Measurements from ENCODE around the gene CAPN15.

CAPN15 gene

DNA sequence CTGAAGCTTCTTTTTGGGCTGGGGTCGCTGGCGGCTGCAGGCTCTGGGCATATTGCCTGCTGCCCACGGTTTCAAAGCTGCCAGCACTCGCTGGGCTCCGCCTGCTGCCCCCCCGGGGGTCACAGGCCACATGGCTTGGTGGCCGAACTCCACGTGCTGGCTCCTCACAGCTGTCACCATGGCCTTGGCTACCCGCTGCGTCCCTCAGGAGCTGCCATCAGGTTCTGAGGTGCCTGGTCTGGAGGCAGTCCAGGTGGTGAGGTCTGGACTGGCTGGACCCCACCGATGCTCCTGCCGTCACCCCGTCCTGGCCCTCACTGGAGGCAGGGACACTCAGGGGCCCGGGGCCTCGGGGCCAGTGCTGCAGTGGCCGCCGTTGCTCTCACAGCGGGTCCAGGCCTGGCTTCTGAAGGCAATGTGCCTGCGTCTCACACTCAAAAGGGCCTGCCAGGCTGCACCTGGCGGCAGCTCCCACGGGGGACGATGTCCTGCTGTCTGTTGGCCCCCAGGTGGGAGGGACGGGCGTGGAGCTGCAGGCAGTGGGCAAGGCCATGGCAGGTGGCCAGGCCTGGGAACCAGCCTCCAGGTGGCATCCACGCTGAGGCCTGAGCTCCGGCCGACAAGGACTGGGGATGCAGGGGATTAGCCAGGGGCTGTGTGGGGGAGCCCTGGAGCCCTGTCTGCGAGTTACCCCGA is 13.3 kb downstream of the CAPN15 start:
- no peaks in the 10 kb centered on the region for H3K27me3 ChIP-seq (replicated peaks)
- no peak overlapping the region for H3K27ac ChIP-seq
- no peak for DNase-seq
- no peak overlapping the region for H3K4me3 ChIP-seq (ENCODE audit: low read depth, low read length)
- in situ Hi-C loops (cut with HindIII; ENCODE audit: low pct_ligation_motif_present, low sequenced_read_pairs), result no loop called here
- TF ChIP-seq CTCF (IDR thresholded peaks at IDR 0.05; ENCODE audit: low read depth, low read length, missing control alignments), result no peak
- H3K36me3 ChIP-seq (replicated peaks), result peaks cover 8% of the 10 kb centered on the region

DNA sequence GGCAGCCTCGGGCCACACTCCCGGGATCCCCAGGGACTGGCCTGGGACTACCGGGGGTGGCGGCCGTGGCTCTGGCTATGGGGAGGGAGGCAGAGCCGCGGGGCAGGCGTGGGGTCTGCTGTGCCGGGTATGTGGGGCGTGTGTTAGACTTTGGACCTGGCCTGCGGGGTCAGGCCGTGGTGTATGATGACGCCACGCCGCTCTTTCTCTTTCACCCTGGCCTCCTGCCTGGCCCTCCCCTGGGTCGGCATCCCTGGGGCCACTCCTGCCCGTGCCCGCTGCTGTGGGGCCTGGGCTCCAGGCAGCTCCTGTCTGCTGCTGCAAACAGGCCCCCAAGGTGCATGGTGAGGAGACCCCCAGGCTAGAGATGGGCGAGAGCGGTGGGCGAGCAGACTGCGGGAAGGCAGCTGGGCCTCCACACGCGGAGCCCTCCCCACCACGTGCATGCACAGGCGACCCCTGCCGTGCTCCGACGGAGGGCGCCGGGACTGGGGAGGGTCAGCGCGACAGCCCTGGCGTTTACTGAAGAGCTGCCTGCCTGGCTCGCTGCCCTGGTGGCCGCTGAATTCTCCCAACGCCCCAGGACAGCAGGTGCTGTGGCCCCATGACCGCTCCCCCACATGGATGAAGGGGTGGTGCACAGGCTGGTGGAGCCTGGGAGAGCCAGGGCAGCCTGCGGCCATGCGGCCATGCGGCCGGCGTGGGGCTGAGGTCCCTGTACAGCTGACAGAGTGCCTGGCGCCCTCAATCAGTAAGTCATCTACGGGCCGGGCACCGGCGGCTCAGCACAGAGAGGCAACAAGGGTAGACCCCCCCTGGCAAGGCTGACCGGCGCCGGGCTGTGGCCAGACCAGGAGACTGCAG is 16.0 kb downstream of the CAPN15 start:
- H3K4me3 ChIP-seq (ENCODE audit: low read depth, low read length), result no peak overlapping the region
- no peak for TF ChIP-seq CTCF (IDR thresholded peaks at IDR 0.05; ENCODE audit: low read depth, low read length, missing control alignments)
- H3K36me3 ChIP-seq (replicated peaks), result peaks cover 16% of the 10 kb centered on the region
- no peaks in the 10 kb centered on the region for H3K27me3 ChIP-seq (replicated peaks)
- in situ Hi-C loops (cut with HindIII; ENCODE audit: low pct_ligation_motif_present, low sequenced_read_pairs), result no loop called here
- no peak for DNase-seq
- H3K27ac ChIP-seq, result no peak overlapping the region

GRCh38 chr16:544517-544916 is 17.0 kb downstream of the CAPN15 start:
- Histone ChIP-seq H3K27me3 (replicated peaks) (no peaks in the 10 kb centered on the region), H3K36me3 (replicated peaks) (peaks cover 21% of the 10 kb centered on the region), H3K4me3 (ENCODE audit: low read depth, low read length) (no peak overlapping the region), H3K27ac (no peak overlapping the region)
- TF ChIP-seq CTCF (IDR thresholded peaks at IDR 0.05; ENCODE audit: low read depth, low read length, missing control alignments), result no peak
- no peak for DNase-seq
- in situ Hi-C loops (cut with HindIII; ENCODE audit: low pct_ligation_motif_present, low sequenced_read_pairs), result no loop called here

DNA sequence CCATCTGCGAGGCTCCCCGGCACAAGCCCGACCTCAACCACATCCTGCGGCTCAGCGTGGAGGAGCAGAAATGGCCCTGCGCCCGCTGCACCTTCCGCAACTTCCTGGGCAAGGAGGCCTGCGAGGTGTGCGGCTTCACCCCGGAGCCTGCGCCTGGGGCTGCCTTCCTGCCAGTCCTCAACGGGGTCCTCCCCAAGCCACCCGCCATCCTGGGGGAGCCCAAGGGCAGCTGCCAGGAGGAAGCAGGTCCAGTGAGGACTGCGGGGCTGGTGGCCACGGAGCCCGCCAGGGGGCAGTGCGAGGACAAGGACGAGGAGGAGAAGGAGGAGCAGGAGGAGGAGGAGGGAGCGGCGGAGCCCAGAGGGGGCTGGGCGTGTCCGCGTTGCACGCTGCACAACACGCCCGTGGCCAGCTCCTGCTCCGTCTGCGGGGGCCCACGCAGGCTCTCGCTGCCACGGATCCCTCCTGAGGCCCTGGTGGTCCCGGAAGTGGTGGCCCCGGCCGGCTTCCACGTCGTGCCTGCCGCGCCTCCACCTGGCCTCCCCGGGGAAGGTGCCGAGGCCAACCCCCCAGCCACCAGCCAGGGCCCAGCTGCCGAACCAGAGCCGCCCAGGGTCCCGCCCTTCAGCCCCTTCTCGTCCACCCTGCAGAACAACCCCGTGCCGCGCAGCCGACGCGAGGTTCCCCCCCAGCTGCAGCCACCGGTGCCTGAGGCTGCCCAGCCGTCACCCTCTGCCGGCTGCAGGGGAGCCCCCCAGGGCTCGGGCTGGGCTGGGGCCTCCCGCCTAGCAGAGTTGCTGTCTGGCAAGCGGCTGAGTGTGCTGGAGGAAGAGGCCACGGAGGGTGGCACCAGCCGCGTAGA is 19.6 kb downstream of the CAPN15 start:
- no peaks in the 10 kb centered on the region for H3K27me3 ChIP-seq (replicated peaks)
- no peak for DNase-seq
- H3K27ac ChIP-seq, result no peak overlapping the region
- peaks cover 32% of the 10 kb centered on the region for H3K36me3 ChIP-seq (replicated peaks)
- H3K4me3 ChIP-seq (ENCODE audit: low read depth, low read length), result no peak overlapping the region
- peak; percentile 57 for TF ChIP-seq CTCF (IDR thresholded peaks at IDR 0.05; ENCODE audit: low read depth, low read length, missing control alignments)
- in situ Hi-C loops (cut with HindIII; ENCODE audit: low pct_ligation_motif_present, low sequenced_read_pairs), result no loop called here

- H3K36me3 ChIP-seq (replicated peaks), result peaks cover 35% of the 10 kb centered on the region
- in situ Hi-C loops (cut with HindIII; ENCODE audit: low pct_ligation_motif_present, low sequenced_read_pairs), result no loop called here
Observed at GRCh38 chr16:548586-548985, 21.1 kb downstream of the CAPN15 start.

More at GRCh38 chr16:548586-548985, 21.1 kb downstream of the CAPN15 start:
- no peak overlapping the region for H3K4me3 ChIP-seq (ENCODE audit: low read depth, low read length)
- no peak overlapping the region for H3K27ac ChIP-seq
- no peak for DNase-seq
- no peak for TF ChIP-seq CTCF (IDR thresholded peaks at IDR 0.05; ENCODE audit: low read depth, low read length, missing control alignments)
- H3K27me3 ChIP-seq (replicated peaks), result no peaks in the 10 kb centered on the region
